ENCODE measurements around the gene TMEM14A. TPM values are rescaled to one million over a fixed set of nuclear protein-coding genes. Genes with fewer than 3 reads are reported as not detected.

TMEM14A gene
- total and polyA plus RNA-seq, 9 of the 15 experiments (the other 6 are each of a cell fraction or from before 2014, with no cell fraction given) = 3.5 to 43.3 (median 8.5) TPM

- ATAC-seq = peak; percentile 97
- H3K36me3 ChIP-seq (ENCODE audit: control insufficient read depth, insufficient read depth, low read length) = no peaks in the 10 kb centered on the region
- DNase-seq (ENCODE audit: extremely low read depth in 1 of 4, low spot score in 3 of 4) = peak; percentile 61 to 85 (median 72)
- CTCF ChIA-PET (ENCODE audit: low intra/inter-chr PET ratio) = interaction anchor here (0.5 to 0.6 kb wide), 3 partner anchors 25 to 438 kb away, joined by 3 read pairs; no protein-coding TSS in a partner anchor
- intact Hi-C loops (cut with micrococcal nuclease) = loop anchor here (2.0 to 10.0 kb wide), 2 partner anchors 38 to 270 kb away; partner anchors contain the start of genes GSTA2 and GSTA4
- FAIRE-seq = peak; percentile 97
- peaks cover 14 to 28% of the 10 kb centered on the region in 2 experiments for H3K4me1 ChIP-seq (replicated peaks in 1 of 2; ENCODE audit: control insufficient read depth in 2 of 2, insufficient read depth in 2 of 2, low read length in 2 of 2)
- no peaks in the 10 kb centered on the region for H3K9me1 ChIP-seq (ENCODE audit: control insufficient read depth, insufficient read depth, low read length)
- no peaks in the 10 kb centered on the region for H3K27me3 ChIP-seq (ENCODE audit: control insufficient read depth in 2 of 2, insufficient read depth in 2 of 2, low read length in 2 of 2)
- 38% methylated on average over 13 of the region's 13 CpGs for WGBS (ENCODE audit: insufficient coverage, low coverage, missing lambda C conversion rate)
- no peak overlapping the region for H3K9ac ChIP-seq (ENCODE audit: insufficient read depth in 1 of 2, low read depth in 2 of 2, low read length in 2 of 2)
- H4K20me1 ChIP-seq (replicated peaks; ENCODE audit: control insufficient read depth, insufficient read depth, low read length) = no peaks in the 10 kb centered on the region
- no peaks in the 10 kb centered on the region for H3K9me3 ChIP-seq (replicated peaks; ENCODE audit: control insufficient read depth, insufficient read depth, low read depth, low read length)
- peak overlapping the region; percentile 36 for H3K4me2 ChIP-seq (ENCODE audit: insufficient read depth, low read length)
- no peaks in the 10 kb centered on the region for H3K79me2 ChIP-seq (ENCODE audit: control insufficient read depth, insufficient read depth, low read length)
- POLR2A ChIA-PET = no interaction called here
- no peak overlapping the region; the same call in 2 of the 3 replicates for H3K27ac ChIP-seq (ENCODE audit: extremely low read depth, low read depth, low read length)
- peak overlapping the region; percentile 76 for H2AFZ ChIP-seq (ENCODE audit: low read depth, low read length)
- no TSS peak for BruUV-seq (replicated peaks)
- in situ Hi-C loops (cut with MboI) = loop anchor here (10.0 kb wide), 1 partner anchor 330 kb away; no protein-coding TSS in a partner anchor
- no peak overlapping the region for H3K4me3 ChIP-seq
- TF ChIP-seq EZH2 (IDR thresholded peaks at IDR 0.05; ENCODE audit: borderline replicate concordance, low read depth, low read length) (no peak), POU5F1 (IDR thresholded peaks at IDR 0.05; ENCODE audit: borderline replicate concordance, low read depth, low read length, partially characterized antibody) (no peak), CREM (IDR thresholded peaks at IDR 0.05; ENCODE audit: low read depth) (0 out of 2 replicates have a peak, but pooled peaks have one; percentile 45), RBM22 (IDR thresholded peaks at IDR 0.05; ENCODE audit: low read depth, low read length, poor library complexity, severe bottlenecking) (no peak), BCOR (IDR thresholded peaks at IDR 0.05) (no peak), CEBPB (tag; IDR thresholded peaks at IDR 0.05) (peak; percentile 96), RBM34 (IDR thresholded peaks at IDR 0.05; ENCODE audit: borderline replicate concordance, insufficient read depth, low read length) (no peak), ESRRA (IDR thresholded peaks at IDR 0.05; ENCODE audit: borderline replicate concordance, low read depth) (no peak), SP2 (IDR thresholded peaks at IDR 0.05; ENCODE audit: extremely low read depth, low read depth, low read length, poor library complexity, severe bottlenecking) (no peak)
- TF ChIP-seq, protein P1, sequence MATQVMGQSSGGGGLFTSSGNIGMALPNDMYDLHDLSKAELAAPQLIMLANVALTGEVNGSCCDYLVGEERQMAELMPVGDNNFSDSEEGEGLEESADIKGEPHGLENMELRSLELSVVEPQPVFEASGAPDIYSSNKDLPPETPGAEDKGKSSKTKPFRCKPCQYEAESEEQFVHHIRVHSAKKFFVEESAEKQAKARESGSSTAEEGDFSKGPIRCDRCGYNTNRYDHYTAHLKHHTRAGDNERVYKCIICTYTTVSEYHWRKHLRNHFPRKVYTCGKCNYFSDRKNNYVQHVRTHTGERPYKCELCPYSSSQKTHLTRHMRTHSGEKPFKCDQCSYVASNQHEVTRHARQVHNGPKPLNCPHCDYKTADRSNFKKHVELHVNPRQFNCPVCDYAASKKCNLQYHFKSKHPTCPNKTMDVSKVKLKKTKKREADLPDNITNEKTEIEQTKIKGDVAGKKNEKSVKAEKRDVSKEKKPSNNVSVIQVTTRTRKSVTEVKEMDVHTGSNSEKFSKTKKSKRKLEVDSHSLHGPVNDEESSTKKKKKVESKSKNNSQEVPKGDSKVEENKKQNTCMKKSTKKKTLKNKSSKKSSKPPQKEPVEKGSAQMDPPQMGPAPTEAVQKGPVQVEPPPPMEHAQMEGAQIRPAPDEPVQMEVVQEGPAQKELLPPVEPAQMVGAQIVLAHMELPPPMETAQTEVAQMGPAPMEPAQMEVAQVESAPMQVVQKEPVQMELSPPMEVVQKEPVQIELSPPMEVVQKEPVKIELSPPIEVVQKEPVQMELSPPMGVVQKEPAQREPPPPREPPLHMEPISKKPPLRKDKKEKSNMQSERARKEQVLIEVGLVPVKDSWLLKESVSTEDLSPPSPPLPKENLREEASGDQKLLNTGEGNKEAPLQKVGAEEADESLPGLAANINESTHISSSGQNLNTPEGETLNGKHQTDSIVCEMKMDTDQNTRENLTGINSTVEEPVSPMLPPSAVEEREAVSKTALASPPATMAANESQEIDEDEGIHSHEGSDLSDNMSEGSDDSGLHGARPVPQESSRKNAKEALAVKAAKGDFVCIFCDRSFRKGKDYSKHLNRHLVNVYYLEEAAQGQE (IDR thresholded peaks at IDR 0.05; ENCODE audit: borderline replicate concordance) = peak; percentile 68; the same call in 1 of the 2 replicates
- TF ChIP-seq, protein P1 (CRISPR knock-in tag; IDR thresholded peaks at IDR 0.05; ENCODE audit: low read depth) = no peak
- TF ChIP-seq, protein P2, sequence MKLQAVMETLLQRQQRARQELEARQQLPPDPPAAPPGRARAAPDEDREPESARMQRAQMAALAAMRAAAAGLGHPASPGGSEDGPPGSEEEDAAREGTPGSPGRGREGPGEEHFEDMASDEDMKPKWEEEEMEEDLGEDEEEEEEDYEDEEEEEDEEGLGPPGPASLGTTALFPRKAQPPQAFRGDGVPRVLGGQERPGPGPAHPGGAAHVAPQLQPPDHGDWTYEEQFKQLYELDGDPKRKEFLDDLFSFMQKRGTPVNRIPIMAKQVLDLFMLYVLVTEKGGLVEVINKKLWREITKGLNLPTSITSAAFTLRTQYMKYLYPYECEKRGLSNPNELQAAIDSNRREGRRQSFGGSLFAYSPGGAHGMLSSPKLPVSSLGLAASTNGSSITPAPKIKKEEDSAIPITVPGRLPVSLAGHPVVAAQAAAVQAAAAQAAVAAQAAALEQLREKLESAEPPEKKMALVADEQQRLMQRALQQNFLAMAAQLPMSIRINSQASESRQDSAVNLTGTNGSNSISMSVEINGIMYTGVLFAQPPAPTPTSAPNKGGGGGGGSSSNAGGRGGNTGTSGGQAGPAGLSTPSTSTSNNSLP (IDR thresholded peaks at IDR 0.05; ENCODE audit: borderline replicate concordance, low read depth, low read length) = no peak
Observed at GRCh38 chr6:52724406-52725121, 53.7 kb downstream of the TMEM14A start.

All from K562 (cell line).